ENCODE data around the gene ADGRV1. TPM values are rescaled to one million over a fixed set of nuclear protein-coding genes. Genes with fewer than 3 reads are reported as not detected.

Gene ADGRV1
- total RNA-seq, 1 experiment from 2014 or later, result 64.8 TPM

DNA sequence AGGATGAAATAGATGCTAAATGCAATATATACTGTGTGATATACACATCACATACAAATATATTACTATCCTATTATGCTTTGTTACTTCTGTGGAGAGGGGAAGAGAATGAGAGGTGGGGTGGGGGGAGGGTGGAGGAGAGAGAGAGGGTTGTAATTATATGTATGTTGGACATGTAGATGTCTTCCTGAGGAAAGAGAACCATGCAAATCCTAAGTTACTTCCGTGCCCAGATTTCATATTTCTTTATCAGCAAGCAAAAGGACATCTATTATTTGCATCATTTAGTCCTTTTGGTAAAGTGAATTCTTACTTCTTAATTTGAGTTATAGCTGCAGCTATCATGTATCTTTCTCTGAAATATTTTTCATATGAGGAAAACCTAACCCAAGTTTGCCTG is 187.5 kb downstream of the ADGRV1 start:
- H3K18ac ChIP-seq (ENCODE audit: insufficient read length, low read depth, low read length), result no peak overlapping the region
- no peaks in the 10 kb centered on the region for H3K23me2 ChIP-seq (ENCODE audit: insufficient read length, low read depth, low read length, poor library complexity, severe bottlenecking)
- no peak overlapping the region for H2BK120ac ChIP-seq (ENCODE audit: low read depth, low read length, poor library complexity, severe bottlenecking)
- Mint-ChIP-seq H3K4me1 (peaks cover 24 to 26% of the 10 kb centered on the region in 2 experiments), H3K36me3 (ENCODE audit: insufficient read depth in 1 of 3, low read depth in 3 of 3) (peaks cover 29 to 40% (median 36%) of the 10 kb centered on the region in 3 experiments), H3K4me3 (no peak overlapping the region), H3K9me3 (no peaks in the 10 kb centered on the region), H3K27ac (no peak overlapping the region), H3K27me3 (ENCODE audit: low read depth) (no peaks in the 10 kb centered on the region)
- TF ChIP-seq, protein P1, sequence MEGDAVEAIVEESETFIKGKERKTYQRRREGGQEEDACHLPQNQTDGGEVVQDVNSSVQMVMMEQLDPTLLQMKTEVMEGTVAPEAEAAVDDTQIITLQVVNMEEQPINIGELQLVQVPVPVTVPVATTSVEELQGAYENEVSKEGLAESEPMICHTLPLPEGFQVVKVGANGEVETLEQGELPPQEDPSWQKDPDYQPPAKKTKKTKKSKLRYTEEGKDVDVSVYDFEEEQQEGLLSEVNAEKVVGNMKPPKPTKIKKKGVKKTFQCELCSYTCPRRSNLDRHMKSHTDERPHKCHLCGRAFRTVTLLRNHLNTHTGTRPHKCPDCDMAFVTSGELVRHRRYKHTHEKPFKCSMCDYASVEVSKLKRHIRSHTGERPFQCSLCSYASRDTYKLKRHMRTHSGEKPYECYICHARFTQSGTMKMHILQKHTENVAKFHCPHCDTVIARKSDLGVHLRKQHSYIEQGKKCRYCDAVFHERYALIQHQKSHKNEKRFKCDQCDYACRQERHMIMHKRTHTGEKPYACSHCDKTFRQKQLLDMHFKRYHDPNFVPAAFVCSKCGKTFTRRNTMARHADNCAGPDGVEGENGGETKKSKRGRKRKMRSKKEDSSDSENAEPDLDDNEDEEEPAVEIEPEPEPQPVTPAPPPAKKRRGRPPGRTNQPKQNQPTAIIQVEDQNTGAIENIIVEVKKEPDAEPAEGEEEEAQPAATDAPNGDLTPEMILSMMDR (conservative IDR thresholded peaks at IDR 0.05), result no peak
- no peak overlapping the region for H3T11ph ChIP-seq (ENCODE audit: low read length)
- H3K79me1 ChIP-seq (ENCODE audit: insufficient read depth, low read depth, low read length, poor library complexity, severe bottlenecking), result no peaks in the 10 kb centered on the region
- H2AK5ac ChIP-seq (ENCODE audit: insufficient read length, low read length), result no peak overlapping the region
- WGBS (ENCODE audit: extremely low coverage, insufficient read length, low lambda C conversion rate), result no CpG with 5 or more reads among the region's 1 CpG
- H2AFZ ChIP-seq (ENCODE audit: low read length), result no peak overlapping the region
- no peak overlapping the region for H2BK15ac ChIP-seq (ENCODE audit: low read depth, low read length)
- H4K20me1 ChIP-seq (ENCODE audit: control insufficient read depth, insufficient read depth, insufficient read length), result no peaks in the 10 kb centered on the region
- H3K27ac ChIP-seq (ENCODE audit: insufficient read length, low read depth, low read length), result no peak overlapping the region
- no peak for DNase-seq
- H3K23ac ChIP-seq (ENCODE audit: insufficient read length, low read depth, low read length), result no peak overlapping the region
- no peak overlapping the region for H3K9ac ChIP-seq (ENCODE audit: extremely low read depth, insufficient read length, low read length)
- H3K27me3 ChIP-seq (ENCODE audit: insufficient read depth, low read length), result no peaks in the 10 kb centered on the region
- no peak overlapping the region for H4K91ac ChIP-seq (ENCODE audit: insufficient read length, low read depth, low read length)
- H3K79me2 ChIP-seq (ENCODE audit: insufficient read depth, low read length), result no peaks in the 10 kb centered on the region; the same call in 1 of the 2 replicates
- no peak overlapping the region for H4K8ac ChIP-seq (replicated peaks; ENCODE audit: insufficient read length, low read depth, low read length)
- H4K5ac ChIP-seq (ENCODE audit: insufficient read length, low read depth, low read length), result no peak overlapping the region
- H2BK5ac ChIP-seq (ENCODE audit: insufficient read length, low read length), result no peak overlapping the region
- no peak overlapping the region for H3K4me2 ChIP-seq (ENCODE audit: insufficient read depth, insufficient read length, low read length)
- H3K56ac ChIP-seq (ENCODE audit: insufficient read length, low read depth, low read length), result no peak overlapping the region
- no peak overlapping the region for H3K4ac ChIP-seq (ENCODE audit: low read depth, low read length)
- no peak overlapping the region for H2BK12ac ChIP-seq (ENCODE audit: insufficient read length, low read depth, low read length)
- no peak overlapping the region for H2BK20ac ChIP-seq (ENCODE audit: low read depth, low read length, poor library complexity, severe bottlenecking)
- no peaks in the 10 kb centered on the region for H3K9me3 ChIP-seq (ENCODE audit: control insufficient read depth, low read depth, low read length)
- H3K4me1 ChIP-seq (ENCODE audit: insufficient read depth, low read length), result peaks cover 4% of the 10 kb centered on the region; the same call in 1 of the 2 replicates
- H3K14ac ChIP-seq (ENCODE audit: insufficient read depth, low read length), result no peak overlapping the region

Measured in H9 (cell line).